ENCODE results near the gene TMEM271.

The TMEM271 gene

GRCh38 chr4:576245-576821, at the start of gene TMEM271:
TMEM271 (minus strand) TSS chr4:576295; CDS start chr4:576062, 233 bp downstream.
- FAIRE-seq = no peak

GRCh38 chr4:625631-626161, 49.6 kb upstream of the TMEM271 start:
- no peak for FAIRE-seq

- no peak for FAIRE-seq
Observed at GRCh38 chr4:624705-625590, 48.9 kb upstream of the TMEM271 start, which contains the start of gene PDE6B. PDE6B (plus strand) TSS chr4:625573; CDS start chr4:625627, 54 bp downstream.

GRCh38 chr4:623914-624566, 47.9 kb upstream of the TMEM271 start:
- no peak for FAIRE-seq

- no peak for FAIRE-seq
Observed at GRCh38 chr4:622996-623913, 47.2 kb upstream of the TMEM271 start.

- no peak for FAIRE-seq
Observed at GRCh38 chr4:622071-622995, 46.2 kb upstream of the TMEM271 start.

GRCh38 chr4:621296-622070, 45.4 kb upstream of the TMEM271 start:
- no peak for FAIRE-seq

GRCh38 chr4:620851-621261, 44.8 kb upstream of the TMEM271 start:
- FAIRE-seq = no peak

GRCh38 chr4:620201-620600, 44.1 kb upstream of the TMEM271 start:
- FAIRE-seq = no peak

- no peak for FAIRE-seq
Observed at GRCh38 chr4:617644-618641, 41.8 kb upstream of the TMEM271 start.

GRCh38 chr4:616911-617643, 41.0 kb upstream of the TMEM271 start:
- no peak for FAIRE-seq

- no peak for FAIRE-seq
Observed at GRCh38 chr4:616091-616490, 40.0 kb upstream of the TMEM271 start.

- no peak for FAIRE-seq
Observed at GRCh38 chr4:613126-613525, 37.0 kb upstream of the TMEM271 start.

GRCh38 chr4:612749-613125, 36.6 kb upstream of the TMEM271 start:
- no peak for FAIRE-seq

- FAIRE-seq = no peak
Observed at GRCh38 chr4:612052-612748, 36.1 kb upstream of the TMEM271 start.

- FAIRE-seq = no peak
Observed at GRCh38 chr4:610411-611261, 34.5 kb upstream of the TMEM271 start.
